HepG2 (cell line): ENCODE measurements around the gene TDRD9. TPM values are rescaled to one million over a fixed set of nuclear protein-coding genes. Genes with fewer than 3 reads are reported as not detected.

Experiments
- CBFB ChIP-seq: sonication (generic); formaldehyde crosslinking; IDR thresholded peaks from 2 replicates; pipeline ENCODE4 v1.4.0; 2020; ENCODE audit warnings: missing genetic modification reagents
- ELF3 ChIP-seq: IDR thresholded peaks from 2 replicates; pipeline ENCODE4 v1.6.1; 2016; ENCODE audit warnings: missing genetic modification reagents, missing compliant biosample characterization
- FOXA3 ChIP-seq: IDR thresholded peaks from 2 replicates; pipeline ENCODE4 v1.6.1; 2016; ENCODE audit warnings: missing genetic modification reagents, missing compliant biosample characterization
- FOXJ3 ChIP-seq: sonication (generic); formaldehyde crosslinking; IDR thresholded peaks from 2 replicates; pipeline ENCODE4 v1.4.0; 2020; ENCODE audit warnings: missing genetic modification reagents, mild to moderate bottlenecking, borderline replicate concordance
- HMGA1 ChIP-seq: sonication (generic); formaldehyde crosslinking; conservative IDR thresholded peaks from 2 replicates; pipeline ENCODE4 v1.4.0; 2020; ENCODE audit warnings: missing genetic modification reagents
- ISL2 ChIP-seq: sonication (generic); formaldehyde crosslinking; IDR thresholded peaks from 2 replicates; pipeline ENCODE4 v1.5.0; 2020; ENCODE audit warnings: missing genetic modification reagents
- MLX ChIP-seq: IDR thresholded peaks from 2 replicates; pipeline ENCODE4 v1.6.1; 2016
- NR2C2 ChIP-seq: sonication (generic); formaldehyde crosslinking; IDR thresholded peaks from 2 replicates; pipeline ENCODE4 v1.4.0; 2020; ENCODE audit warnings: missing genetic modification reagents, mild to moderate bottlenecking, moderate library complexity, borderline replicate concordance
- POLR2G ChIP-seq: fragments of 200-400 bp; formaldehyde crosslinking; IDR thresholded peaks from 2 replicates; pipeline ENCODE4 v1.6.1; 2018; ENCODE audit warnings: mild to moderate bottlenecking, low read depth, low read length, moderate library complexity
- RFXAP ChIP-seq: sonication (generic); formaldehyde crosslinking; IDR thresholded peaks from 2 replicates; pipeline ENCODE4 v1.4.0; 2020; ENCODE audit warnings: missing genetic modification reagents, borderline replicate concordance
- TOPORS ChIP-seq: sonication (generic); formaldehyde crosslinking; IDR thresholded peaks from 2 replicates; pipeline ENCODE4 v1.8.0; 2023; ENCODE audit warnings: mild to moderate bottlenecking, missing genetic modification reagents
- TP53 ChIP-seq: sonication (generic); formaldehyde crosslinking; conservative IDR thresholded peaks from 2 replicates; pipeline ENCODE4 v1.4.0; 2020; ENCODE audit warnings: missing genetic modification reagents
- ZBTB43 ChIP-seq: sonication (generic); formaldehyde crosslinking; conservative IDR thresholded peaks from 2 replicates; pipeline ENCODE4 v1.4.0; 2020; ENCODE audit warnings: missing genetic modification reagents
- ZNF121 ChIP-seq: sonication (generic); formaldehyde crosslinking; IDR thresholded peaks from 2 replicates; pipeline ENCODE4 v1.5.0; 2020; ENCODE audit warnings: mild to moderate bottlenecking, missing genetic modification reagents
- ZNF234 ChIP-seq: sonication (generic); formaldehyde crosslinking; conservative IDR thresholded peaks from 2 replicates; pipeline ENCODE4 v1.5.1; 2020; ENCODE audit warnings: mild to moderate bottlenecking, missing genetic modification reagents
- ZNF3 ChIP-seq: IDR thresholded peaks from 2 replicates; pipeline ENCODE4 v1.7.0; 2017; ENCODE audit warnings: inconsistent platforms
- ZNF580 ChIP-seq: IDR thresholded peaks from 2 replicates; pipeline ENCODE4 v1.6.1; 2016; ENCODE audit warnings: low read depth, borderline replicate concordance
- ZNF841 ChIP-seq: sonication (generic); formaldehyde crosslinking; IDR thresholded peaks from 2 replicates; pipeline ENCODE4 v1.8.1; 2023; ENCODE audit warnings: missing genetic modification reagents, borderline replicate concordance
- polyA plus RNA-seq, 8 experiments: library from polyadenylated mRNA; depleted of rRNA in 3 of 8; stranded (reverse) in 7 of 8; unstranded in 1 of 8; fragments of >200 nt; fragmentation: Illumina TruSeq in 4 of 8; extraction: Trizol in 4 of 8; gene quantifications; 2 replicates each; pipeline versions ENCODE4 v1.2.1 to v1.2.3, GENCODE V29; 2011 to 2016; ENCODE audit warnings: low read depth in 4 of 8, missing spikeins in 1 of 8, mixed read lengths in 1 of 8; ENCODE audit not compliant: insufficient read depth in 1 of 8
- total RNA-seq, 5 experiments: library from RNA; depleted of rRNA; stranded (reverse); fragments of >200 nt; fragmentation: Illumina TruSeq; extraction: Trizol; gene quantifications; 2 replicates each; pipeline ENCODE4 v1.2.3, GENCODE V29; 2016; ENCODE audit warnings: low read depth in 1 of 5
- TF ChIP-seq, protein P1 (sequence below): sonication (generic); formaldehyde crosslinking; IDR thresholded peaks from 2 replicates; pipeline ENCODE4 v1.5.0; 2020; ENCODE audit warnings: mild to moderate bottlenecking, missing genetic modification reagents, borderline replicate concordance

Gene TDRD9
- total and polyA plus RNA-seq, 2 of the 13 experiments (the other 11 are each of a cell fraction or from before 2014, with no cell fraction given), result not detected

DNA sequence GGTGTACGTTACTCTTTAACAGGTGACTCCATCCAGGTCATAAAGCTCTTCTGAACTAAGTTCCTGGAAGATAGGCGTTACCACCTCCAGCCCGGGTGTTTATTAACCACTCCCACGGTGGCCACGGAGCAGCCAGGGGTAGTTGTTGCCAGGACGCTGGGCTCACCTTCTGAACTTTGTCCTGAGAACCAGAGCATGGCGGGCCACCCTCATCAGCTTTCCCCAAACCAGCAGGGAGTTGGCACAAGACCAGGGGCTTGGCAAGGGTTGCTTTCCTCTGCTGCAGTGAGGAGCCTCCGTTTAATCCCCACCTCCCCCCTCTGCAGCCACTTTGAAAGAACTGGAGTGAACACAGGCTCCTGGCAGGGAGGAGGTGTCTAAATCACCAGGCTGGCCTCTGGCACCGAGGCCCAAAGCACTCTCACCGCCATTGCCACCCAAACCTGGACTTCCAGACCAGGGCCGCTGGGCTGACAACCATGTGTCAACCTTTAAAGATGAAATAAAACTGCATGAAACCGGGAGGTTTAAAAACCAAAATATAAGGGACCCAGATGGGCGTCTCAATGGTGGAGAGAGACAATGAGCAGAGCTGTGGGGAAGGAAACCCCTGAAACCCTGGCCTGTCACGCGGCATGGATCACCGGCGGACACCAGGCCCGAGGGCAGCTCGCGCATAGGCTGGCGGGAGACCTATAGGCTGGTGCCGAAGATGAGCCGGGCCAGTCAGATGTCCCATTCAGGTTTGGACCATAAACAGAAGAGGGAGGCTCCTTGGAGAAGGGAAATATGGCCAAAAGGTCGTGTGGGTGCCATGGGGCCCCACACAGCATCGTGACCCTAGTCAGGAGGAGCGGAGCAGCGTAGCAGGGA, 30.9 kb upstream of the TDRD9 start (continued):
- 0 out of 2 replicates have a peak, but pooled peaks have one; percentile 20 for TF ChIP-seq ISL2 (CRISPR knock-in tag)
- no peak for TF ChIP-seq CBFB
- TF ChIP-seq, protein P1, sequence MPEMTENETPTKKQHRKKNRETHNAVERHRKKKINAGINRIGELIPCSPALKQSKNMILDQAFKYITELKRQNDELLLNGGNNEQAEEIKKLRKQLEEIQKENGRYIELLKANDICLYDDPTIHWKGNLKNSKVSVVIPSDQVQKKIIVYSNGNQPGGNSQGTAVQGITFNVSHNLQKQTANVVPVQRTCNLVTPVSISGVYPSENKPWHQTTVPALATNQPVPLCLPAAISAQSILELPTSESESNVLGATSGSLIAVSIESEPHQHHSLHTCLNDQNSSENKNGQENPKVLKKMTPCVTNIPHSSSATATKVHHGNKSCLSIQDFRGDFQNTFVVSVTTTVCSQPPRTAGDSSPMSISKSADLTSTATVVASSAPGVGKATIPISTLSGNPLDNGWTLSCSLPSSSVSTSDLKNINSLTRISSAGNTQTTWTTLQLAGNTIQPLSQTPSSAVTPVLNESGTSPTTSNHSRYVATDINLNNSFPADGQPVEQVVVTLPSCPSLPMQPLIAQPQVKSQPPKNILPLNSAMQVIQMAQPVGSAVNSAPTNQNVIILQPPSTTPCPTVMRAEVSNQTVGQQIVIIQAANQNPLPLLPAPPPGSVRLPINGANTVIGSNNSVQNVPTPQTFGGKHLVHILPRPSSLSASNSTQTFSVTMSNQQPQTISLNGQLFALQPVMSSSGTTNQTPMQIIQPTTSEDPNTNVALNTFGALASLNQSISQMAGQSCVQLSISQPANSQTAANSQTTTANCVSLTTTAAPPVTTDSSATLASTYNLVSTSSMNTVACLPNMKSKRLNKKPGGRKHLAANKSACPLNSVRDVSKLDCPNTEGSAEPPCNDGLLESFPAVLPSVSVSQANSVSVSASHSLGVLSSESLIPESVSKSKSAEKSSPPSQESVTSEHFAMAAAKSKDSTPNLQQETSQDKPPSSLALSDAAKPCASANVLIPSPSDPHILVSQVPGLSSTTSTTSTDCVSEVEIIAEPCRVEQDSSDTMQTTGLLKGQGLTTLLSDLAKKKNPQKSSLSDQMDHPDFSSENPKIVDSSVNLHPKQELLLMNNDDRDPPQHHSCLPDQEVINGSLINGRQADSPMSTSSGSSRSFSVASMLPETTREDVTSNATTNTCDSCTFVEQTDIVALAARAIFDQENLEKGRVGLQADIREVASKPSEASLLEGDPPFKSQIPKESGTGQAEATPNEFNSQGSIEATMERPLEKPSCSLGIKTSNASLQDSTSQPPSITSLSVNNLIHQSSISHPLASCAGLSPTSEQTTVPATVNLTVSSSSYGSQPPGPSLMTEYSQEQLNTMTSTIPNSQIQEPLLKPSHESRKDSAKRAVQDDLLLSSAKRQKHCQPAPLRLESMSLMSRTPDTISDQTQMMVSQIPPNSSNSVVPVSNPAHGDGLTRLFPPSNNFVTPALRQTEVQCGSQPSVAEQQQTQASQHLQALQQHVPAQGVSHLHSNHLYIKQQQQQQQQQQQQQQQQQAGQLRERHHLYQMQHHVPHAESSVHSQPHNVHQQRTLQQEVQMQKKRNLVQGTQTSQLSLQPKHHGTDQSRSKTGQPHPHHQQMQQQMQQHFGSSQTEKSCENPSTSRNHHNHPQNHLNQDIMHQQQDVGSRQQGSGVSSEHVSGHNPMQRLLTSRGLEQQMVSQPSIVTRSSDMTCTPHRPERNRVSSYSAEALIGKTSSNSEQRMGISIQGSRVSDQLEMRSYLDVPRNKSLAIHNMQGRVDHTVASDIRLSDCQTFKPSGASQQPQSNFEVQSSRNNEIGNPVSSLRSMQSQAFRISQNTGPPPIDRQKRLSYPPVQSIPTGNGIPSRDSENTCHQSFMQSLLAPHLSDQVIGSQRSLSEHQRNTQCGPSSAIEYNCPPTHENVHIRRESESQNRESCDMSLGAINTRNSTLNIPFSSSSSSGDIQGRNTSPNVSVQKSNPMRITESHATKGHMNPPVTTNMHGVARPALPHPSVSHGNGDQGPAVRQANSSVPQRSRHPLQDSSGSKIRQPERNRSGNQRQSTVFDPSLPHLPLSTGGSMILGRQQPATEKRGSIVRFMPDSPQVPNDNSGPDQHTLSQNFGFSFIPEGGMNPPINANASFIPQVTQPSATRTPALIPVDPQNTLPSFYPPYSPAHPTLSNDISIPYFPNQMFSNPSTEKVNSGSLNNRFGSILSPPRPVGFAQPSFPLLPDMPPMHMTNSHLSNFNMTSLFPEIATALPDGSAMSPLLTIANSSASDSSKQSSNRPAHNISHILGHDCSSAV (CRISPR knock-in tag), result no peak
- TF ChIP-seq RFXAP (CRISPR knock-in tag), result peak; percentile 45; the same call in 1 of the 2 replicates
- TF ChIP-seq NR2C2 (CRISPR knock-in tag), result no peak
- TF ChIP-seq FOXA3 (CRISPR knock-in tag), result 0 out of 2 replicates have a peak, but pooled peaks have one; percentile 28
- TF ChIP-seq ZNF580 (CRISPR knock-in tag), result no peak
- TF ChIP-seq ZNF3, result no peak
- no peak for TF ChIP-seq ZNF234 (CRISPR knock-in tag)
- no peak for TF ChIP-seq ZBTB43 (CRISPR knock-in tag)
- no peak for TF ChIP-seq HMGA1 (CRISPR knock-in tag)
- TF ChIP-seq FOXJ3, result no peak
- no peak for TF ChIP-seq TP53
- no peak for TF ChIP-seq TOPORS (CRISPR knock-in tag)
- no peak for TF ChIP-seq MLX (CRISPR knock-in tag)
- TF ChIP-seq ELF3 (CRISPR knock-in tag), result no peak
- TF ChIP-seq ZNF841, result no peak
- no peak for TF ChIP-seq ZNF121
- peak; percentile 48; the same call in 1 of the 2 replicates for TF ChIP-seq POLR2G
